ENCODE data around the gene EDAR. TPM values are rescaled to one million over a fixed set of nuclear protein-coding genes. Genes with fewer than 3 reads are reported as not detected.

The EDAR gene
- total RNA-seq, 1 experiment from 2014 or later = 0.82 TPM

GRCh38 chr2:108905176-108905575 is 83.8 kb downstream of the EDAR start:
- peaks cover 15% of the 10 kb centered on the region for H3K9me3 Mint-ChIP-seq (ENCODE audit: unreplicated experiment)
- no peak overlapping the region for H3K4me3 ChIP-seq (ENCODE audit: low read depth, low read length)
- DNase-seq = no peak
- no peaks in the 10 kb centered on the region for H3K36me3 ChIP-seq (ENCODE audit: control insufficient read depth, insufficient read depth, low read length)
- TF ChIP-seq CTCF (IDR thresholded peaks at IDR 0.05; ENCODE audit: insufficient read depth in 1 of 2, low read depth in 1 of 2, low read length in 1 of 2, severe bottlenecking in 1 of 2, unreplicated experiment in 1 of 2) = no peak
- no peak overlapping the region for H3K27ac Mint-ChIP-seq (ENCODE audit: unreplicated experiment)
- intact Hi-C loops (cut with micrococcal nuclease; ENCODE audit: unreplicated experiment) = no loop called here
- H3K9me3 ChIP-seq = no peaks in the 10 kb centered on the region
- ChIA-PET CTCF (no interaction called here), POLR2A (no interaction called here)
- no peaks in the 10 kb centered on the region for H3K36me3 Mint-ChIP-seq (ENCODE audit: insufficient read depth, unreplicated experiment)
- no peak overlapping the region for H3K4me3 Mint-ChIP-seq (ENCODE audit: unreplicated experiment)
- H3K27me3 Mint-ChIP-seq (ENCODE audit: insufficient read depth, unreplicated experiment) = no peaks in the 10 kb centered on the region
- H3K4me1 ChIP-seq = no peaks in the 10 kb centered on the region
- no peaks in the 10 kb centered on the region for H3K4me1 Mint-ChIP-seq (ENCODE audit: low read depth, unreplicated experiment)
- H3K27me3 ChIP-seq (replicated peaks; ENCODE audit: control insufficient read depth, insufficient read depth, low read length) = no peaks in the 10 kb centered on the region
- BruUV-seq (replicated peaks) = no TSS peak

DNA sequence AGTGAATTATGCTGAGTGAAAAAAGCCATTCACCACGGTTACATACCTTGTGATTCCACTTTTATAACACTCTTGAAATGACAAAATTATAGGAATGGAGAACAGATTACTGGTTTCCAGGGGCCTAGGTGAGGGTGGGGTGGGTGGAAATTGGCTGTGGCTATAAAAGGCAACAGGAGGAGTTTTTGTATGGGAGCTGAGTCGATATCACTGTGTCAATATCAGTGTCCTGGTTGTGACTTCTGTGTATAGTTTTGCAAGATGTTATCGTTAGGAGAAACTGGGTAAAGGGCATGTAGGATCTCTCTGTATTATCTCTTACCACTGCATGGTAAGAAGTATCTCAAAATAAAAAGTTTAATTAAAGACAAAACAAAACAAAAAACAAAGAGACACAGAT is 84.3 kb downstream of the EDAR start:
- POLR2A ChIA-PET = no interaction called here
- BruUV-seq (replicated peaks) = no TSS peak

DNA sequence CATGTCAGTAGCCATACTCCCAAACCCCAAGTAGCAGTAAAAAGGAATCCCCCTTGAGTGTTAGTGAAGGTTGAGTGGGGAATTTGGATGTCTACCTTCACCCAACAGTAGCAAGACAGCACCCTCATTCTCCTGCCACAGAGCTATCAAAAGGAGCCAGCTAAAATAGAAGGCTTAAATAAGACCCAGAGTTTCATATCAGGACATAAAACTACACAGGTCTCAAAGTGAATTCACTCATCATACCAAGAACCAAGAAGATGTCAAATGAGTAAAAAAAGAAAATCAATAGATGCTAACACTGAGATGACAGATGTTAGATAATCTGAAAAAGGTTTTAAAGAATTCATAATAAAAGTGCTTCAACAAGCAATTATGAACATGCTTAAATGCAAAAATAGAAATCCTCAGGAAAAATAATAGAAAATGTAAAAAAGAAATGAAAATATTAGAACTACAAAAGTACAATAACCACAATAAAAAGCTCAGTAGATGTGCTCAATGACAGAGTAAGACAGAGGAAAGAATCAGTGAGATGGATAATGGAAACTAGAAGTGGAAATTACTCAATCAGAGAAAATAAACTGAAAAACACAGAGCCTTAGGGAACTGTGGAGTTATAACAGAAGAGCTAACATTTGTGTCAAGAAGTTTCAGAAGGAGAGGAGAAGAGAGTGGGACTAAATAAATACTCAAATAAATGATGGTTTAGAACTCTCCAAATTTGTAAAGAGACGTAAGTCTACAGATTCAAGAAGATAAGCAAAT is 90.5 kb downstream of the EDAR start:
- no peaks in the 10 kb centered on the region for H3K27me3 Mint-ChIP-seq (ENCODE audit: insufficient read depth, unreplicated experiment)
- H3K4me3 Mint-ChIP-seq (ENCODE audit: unreplicated experiment) = no peak overlapping the region
- ChIA-PET CTCF (no interaction called here), POLR2A (no interaction called here)
- H3K36me3 ChIP-seq (ENCODE audit: control insufficient read depth, insufficient read depth, low read length) = no peaks in the 10 kb centered on the region
- DNase-seq = no peak
- intact Hi-C loops (cut with micrococcal nuclease; ENCODE audit: unreplicated experiment) = no loop called here
- TF ChIP-seq CTCF (IDR thresholded peaks at IDR 0.05; ENCODE audit: insufficient read depth in 1 of 2, low read depth in 1 of 2, low read length in 1 of 2, severe bottlenecking in 1 of 2, unreplicated experiment in 1 of 2) = no peak
- no peaks in the 10 kb centered on the region for H3K4me1 Mint-ChIP-seq (ENCODE audit: low read depth, unreplicated experiment)
- BruUV-seq (replicated peaks) = no TSS peak
- no peak overlapping the region for H3K27ac Mint-ChIP-seq (ENCODE audit: unreplicated experiment)
- no peaks in the 10 kb centered on the region for H3K9me3 ChIP-seq
- H3K4me1 ChIP-seq = no peaks in the 10 kb centered on the region
- no peaks in the 10 kb centered on the region for H3K36me3 Mint-ChIP-seq (ENCODE audit: insufficient read depth, unreplicated experiment)
- peaks cover 15% of the 10 kb centered on the region for H3K9me3 Mint-ChIP-seq (ENCODE audit: unreplicated experiment)
- H3K4me3 ChIP-seq (ENCODE audit: low read depth, low read length) = no peak overlapping the region
- H3K27me3 ChIP-seq (replicated peaks; ENCODE audit: control insufficient read depth, insufficient read depth, low read length) = no peaks in the 10 kb centered on the region

More for the DNA sequence above, 84.3 kb downstream of the EDAR start:
- no peak for DNase-seq
- CTCF ChIA-PET = no interaction called here
- Histone ChIP-seq H3K4me3 (ENCODE audit: low read depth, low read length) (no peak overlapping the region), H3K9me3 (no peaks in the 10 kb centered on the region), H3K4me1 (no peaks in the 10 kb centered on the region), H3K27me3 (replicated peaks; ENCODE audit: control insufficient read depth, insufficient read depth, low read length) (no peaks in the 10 kb centered on the region), H3K36me3 (ENCODE audit: control insufficient read depth, insufficient read depth, low read length) (no peaks in the 10 kb centered on the region)
- no peak for TF ChIP-seq CTCF (IDR thresholded peaks at IDR 0.05; ENCODE audit: insufficient read depth in 1 of 2, low read depth in 1 of 2, low read length in 1 of 2, severe bottlenecking in 1 of 2, unreplicated experiment in 1 of 2)
- no peak overlapping the region for H3K27ac Mint-ChIP-seq (ENCODE audit: unreplicated experiment)
- H3K36me3 Mint-ChIP-seq (ENCODE audit: insufficient read depth, unreplicated experiment) = no peaks in the 10 kb centered on the region
- H3K9me3 Mint-ChIP-seq (ENCODE audit: unreplicated experiment) = peaks cover 15% of the 10 kb centered on the region
- no peak overlapping the region for H3K4me3 Mint-ChIP-seq (ENCODE audit: unreplicated experiment)
- H3K27me3 Mint-ChIP-seq (ENCODE audit: insufficient read depth, unreplicated experiment) = no peaks in the 10 kb centered on the region
- intact Hi-C loops (cut with micrococcal nuclease; ENCODE audit: unreplicated experiment) = no loop called here
- no peaks in the 10 kb centered on the region for H3K4me1 Mint-ChIP-seq (ENCODE audit: low read depth, unreplicated experiment)

Data from Caco-2 (cell line).